Lower leg skin (tissue), 3 donors: ENCODE results near the gene CD86.

Experiments
- CTCF ChIP-seq, 3 donors: fragments of 450-650 bp; IDR thresholded peaks; one replicate each; pipeline ENCODE4 v1.5.1; 2016; ENCODE audit warnings: antibody characterized with exemption in 3 of 3, mild to moderate bottlenecking in 3 of 3, moderate library complexity in 2 of 3
- POLR2A ChIP-seq, 2 donors: fragments of 450-650 bp; IDR thresholded peaks; one replicate each; pipeline ENCODE4 v1.6.1; 2016 to 2017; ENCODE audit warnings: antibody characterized with exemption in 2 of 2, mild to moderate bottlenecking in 1 of 2, moderate library complexity in 1 of 2

- no peak for TF ChIP-seq CTCF (IDR thresholded peaks at IDR 0.05)
- TF ChIP-seq POLR2A (IDR thresholded peaks at IDR 0.05): no peak
Observed at GRCh38 chr3:122081543-122082247, 26.5 kb downstream of the CD86 start.
